ENCODE results near the gene MACROD1. TPM values are rescaled to one million over a fixed set of nuclear protein-coding genes. Genes with fewer than 3 reads are reported as not detected.

MACROD1 gene
- total and polyA plus RNA-seq, 2 experiments from 2014 or later = 21.2 to 29.8 TPM

DNA sequence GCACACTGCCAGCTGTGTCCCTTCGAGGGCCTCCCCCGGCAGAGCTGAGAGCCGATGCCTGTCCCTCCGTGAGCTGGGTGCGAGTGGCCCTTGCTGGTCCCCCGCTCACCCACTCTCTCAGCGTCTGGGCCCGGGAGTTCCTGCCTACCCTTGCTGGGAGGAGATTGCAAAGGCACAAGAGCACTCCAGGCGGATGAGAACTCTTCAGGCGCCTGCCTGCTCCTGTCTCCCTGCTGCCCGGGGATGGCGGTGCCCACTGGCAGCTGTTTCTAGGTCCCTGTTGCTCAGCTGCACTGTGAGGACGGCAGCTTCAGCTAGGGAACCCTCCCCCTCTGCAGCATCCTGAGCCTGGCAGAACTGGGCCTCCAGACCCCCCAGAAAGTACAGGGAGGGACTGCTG, 69.1 kb downstream of the MACROD1 start:
- TF ChIP-seq EZH2 (IDR thresholded peaks at IDR 0.05; ENCODE audit: borderline replicate concordance) (no peak), EZH2phosphoT487 (IDR thresholded peaks at IDR 0.05; ENCODE audit: low read depth, severe bottlenecking, unreplicated experiment) (no peak)
- no peaks in the 10 kb centered on the region for H4K20me1 ChIP-seq (ENCODE audit: insufficient read depth, poor library complexity, severe bottlenecking)
- H3K27ac ChIP-seq = no peak overlapping the region
- no peak overlapping the region for H3K4me2 ChIP-seq
- no peaks in the 10 kb centered on the region for H3K27me3 ChIP-seq
- H3K4me1 ChIP-seq (ENCODE audit: insufficient read depth) = peaks cover 36% of the 10 kb centered on the region
- H3K79me2 ChIP-seq = no peaks in the 10 kb centered on the region
- no peak for DNase-seq (ENCODE audit: low spot score)
- H2AFZ ChIP-seq = no peak overlapping the region
- no peaks in the 10 kb centered on the region for H3K9me3 ChIP-seq (ENCODE audit: low read depth)
- H3K36me3 ChIP-seq (replicated peaks; ENCODE audit: insufficient read depth, low read depth) = no peaks in the 10 kb centered on the region
- no peak overlapping the region for H3K4me3 ChIP-seq
- WGBS (ENCODE audit: low lambda C conversion rate, missing lambda C conversion rate) = 95% methylated on average over 12 of the region's 13 CpGs
- H3K9me2 ChIP-seq (replicated peaks; ENCODE audit: insufficient read depth) = no peaks in the 10 kb centered on the region

DNA sequence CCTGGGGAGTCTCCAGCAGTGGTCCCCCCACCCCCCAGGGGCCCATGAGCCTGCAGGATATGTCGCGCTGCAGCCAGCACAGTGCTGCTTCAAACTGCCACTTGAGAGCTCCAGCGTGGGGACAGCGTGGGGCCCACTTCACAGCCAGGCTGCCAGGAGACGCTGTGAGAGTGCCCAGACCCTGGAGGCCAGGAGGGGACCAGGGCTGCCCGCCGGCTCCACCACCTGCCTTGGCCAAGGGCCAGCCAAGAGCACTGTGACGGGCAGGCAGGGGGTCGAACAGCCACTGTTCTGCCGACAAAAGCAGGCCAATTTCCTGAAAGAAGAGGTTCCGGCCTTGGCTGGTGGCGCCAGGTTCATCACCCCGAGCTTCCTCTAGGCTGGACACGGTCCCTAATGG, 70.0 kb downstream of the MACROD1 start:
- H3K4me2 ChIP-seq = no peak overlapping the region
- no peaks in the 10 kb centered on the region for H3K9me2 ChIP-seq (replicated peaks; ENCODE audit: insufficient read depth)
- DNase-seq (ENCODE audit: low spot score) = no peak
- no peaks in the 10 kb centered on the region for H3K27me3 ChIP-seq
- no peaks in the 10 kb centered on the region for H3K79me2 ChIP-seq
- no peak overlapping the region for H3K4me3 ChIP-seq
- no peak for TF ChIP-seq EZH2 (IDR thresholded peaks at IDR 0.05; ENCODE audit: borderline replicate concordance)
- TF ChIP-seq EZH2phosphoT487 (IDR thresholded peaks at IDR 0.05; ENCODE audit: low read depth, severe bottlenecking, unreplicated experiment) = no peak
- TF ChIP-seq, protein P1, sequence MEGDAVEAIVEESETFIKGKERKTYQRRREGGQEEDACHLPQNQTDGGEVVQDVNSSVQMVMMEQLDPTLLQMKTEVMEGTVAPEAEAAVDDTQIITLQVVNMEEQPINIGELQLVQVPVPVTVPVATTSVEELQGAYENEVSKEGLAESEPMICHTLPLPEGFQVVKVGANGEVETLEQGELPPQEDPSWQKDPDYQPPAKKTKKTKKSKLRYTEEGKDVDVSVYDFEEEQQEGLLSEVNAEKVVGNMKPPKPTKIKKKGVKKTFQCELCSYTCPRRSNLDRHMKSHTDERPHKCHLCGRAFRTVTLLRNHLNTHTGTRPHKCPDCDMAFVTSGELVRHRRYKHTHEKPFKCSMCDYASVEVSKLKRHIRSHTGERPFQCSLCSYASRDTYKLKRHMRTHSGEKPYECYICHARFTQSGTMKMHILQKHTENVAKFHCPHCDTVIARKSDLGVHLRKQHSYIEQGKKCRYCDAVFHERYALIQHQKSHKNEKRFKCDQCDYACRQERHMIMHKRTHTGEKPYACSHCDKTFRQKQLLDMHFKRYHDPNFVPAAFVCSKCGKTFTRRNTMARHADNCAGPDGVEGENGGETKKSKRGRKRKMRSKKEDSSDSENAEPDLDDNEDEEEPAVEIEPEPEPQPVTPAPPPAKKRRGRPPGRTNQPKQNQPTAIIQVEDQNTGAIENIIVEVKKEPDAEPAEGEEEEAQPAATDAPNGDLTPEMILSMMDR (IDR thresholded peaks at IDR 0.05; ENCODE audit: poor library complexity) = no peak
- WGBS (ENCODE audit: low lambda C conversion rate, missing lambda C conversion rate) = 82% methylated on average over 14 of the region's 14 CpGs
- no peaks in the 10 kb centered on the region for H4K20me1 ChIP-seq (ENCODE audit: insufficient read depth, poor library complexity, severe bottlenecking)
- peaks cover 39% of the 10 kb centered on the region for H3K4me1 ChIP-seq (ENCODE audit: insufficient read depth)
- no peaks in the 10 kb centered on the region for H3K36me3 ChIP-seq (replicated peaks; ENCODE audit: insufficient read depth, low read depth)
- peak overlapping the region; percentile 66 for H3K27ac ChIP-seq
- H3K9me3 ChIP-seq (ENCODE audit: low read depth) = no peaks in the 10 kb centered on the region
- H2AFZ ChIP-seq = no peak overlapping the region

DNA sequence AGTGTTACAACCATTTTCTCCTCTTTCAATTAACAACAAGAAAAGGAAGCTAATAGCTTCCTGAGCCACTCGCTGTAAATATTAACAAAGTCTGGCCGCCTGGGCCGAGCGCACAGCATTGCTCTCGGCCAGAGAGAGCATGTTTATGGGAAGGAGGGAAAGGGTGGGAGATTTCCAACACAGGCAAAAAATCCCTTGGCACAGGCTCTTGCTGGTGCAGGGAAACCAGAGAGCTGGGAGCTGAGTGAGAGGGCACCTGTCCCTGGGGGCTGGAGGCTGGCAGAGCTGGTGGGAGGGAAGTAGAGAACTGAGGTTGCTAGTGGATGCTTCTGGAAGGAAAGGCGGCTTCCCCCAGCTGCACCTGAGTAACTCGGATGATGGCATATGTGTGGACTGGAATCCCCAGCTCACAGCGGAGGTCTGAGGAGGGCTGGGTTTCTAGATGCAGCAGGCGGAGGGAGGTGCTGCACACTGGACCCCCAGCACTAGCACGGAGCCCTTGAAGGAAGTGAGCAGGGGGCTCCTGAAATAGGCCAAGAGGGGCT, 70.6 kb downstream of the MACROD1 start:
- Histone ChIP-seq H3K9me3 (ENCODE audit: low read depth) (no peaks in the 10 kb centered on the region), H3K27me3 (no peaks in the 10 kb centered on the region), H3K9me2 (replicated peaks; ENCODE audit: insufficient read depth) (no peaks in the 10 kb centered on the region), H3K79me2 (no peaks in the 10 kb centered on the region), H4K20me1 (ENCODE audit: insufficient read depth, poor library complexity, severe bottlenecking) (no peaks in the 10 kb centered on the region), H3K4me2 (peak overlapping the region; percentile 6), H3K4me3 (no peak overlapping the region), H2AFZ (no peak overlapping the region), H3K4me1 (ENCODE audit: insufficient read depth) (peaks cover 45% of the 10 kb centered on the region), H3K27ac (peak overlapping the region; percentile 66), H3K36me3 (replicated peaks; ENCODE audit: insufficient read depth, low read depth) (no peaks in the 10 kb centered on the region)
- TF ChIP-seq, protein P1 (IDR thresholded peaks at IDR 0.05; ENCODE audit: poor library complexity) = no peak
- no peak for TF ChIP-seq EZH2phosphoT487 (IDR thresholded peaks at IDR 0.05; ENCODE audit: low read depth, severe bottlenecking, unreplicated experiment)
- TF ChIP-seq EZH2 (IDR thresholded peaks at IDR 0.05; ENCODE audit: borderline replicate concordance) = no peak
- DNase-seq (ENCODE audit: low spot score) = no peak
- 69% methylated on average over 10 of the region's 10 CpGs for WGBS (ENCODE audit: low lambda C conversion rate, missing lambda C conversion rate)

DNA sequence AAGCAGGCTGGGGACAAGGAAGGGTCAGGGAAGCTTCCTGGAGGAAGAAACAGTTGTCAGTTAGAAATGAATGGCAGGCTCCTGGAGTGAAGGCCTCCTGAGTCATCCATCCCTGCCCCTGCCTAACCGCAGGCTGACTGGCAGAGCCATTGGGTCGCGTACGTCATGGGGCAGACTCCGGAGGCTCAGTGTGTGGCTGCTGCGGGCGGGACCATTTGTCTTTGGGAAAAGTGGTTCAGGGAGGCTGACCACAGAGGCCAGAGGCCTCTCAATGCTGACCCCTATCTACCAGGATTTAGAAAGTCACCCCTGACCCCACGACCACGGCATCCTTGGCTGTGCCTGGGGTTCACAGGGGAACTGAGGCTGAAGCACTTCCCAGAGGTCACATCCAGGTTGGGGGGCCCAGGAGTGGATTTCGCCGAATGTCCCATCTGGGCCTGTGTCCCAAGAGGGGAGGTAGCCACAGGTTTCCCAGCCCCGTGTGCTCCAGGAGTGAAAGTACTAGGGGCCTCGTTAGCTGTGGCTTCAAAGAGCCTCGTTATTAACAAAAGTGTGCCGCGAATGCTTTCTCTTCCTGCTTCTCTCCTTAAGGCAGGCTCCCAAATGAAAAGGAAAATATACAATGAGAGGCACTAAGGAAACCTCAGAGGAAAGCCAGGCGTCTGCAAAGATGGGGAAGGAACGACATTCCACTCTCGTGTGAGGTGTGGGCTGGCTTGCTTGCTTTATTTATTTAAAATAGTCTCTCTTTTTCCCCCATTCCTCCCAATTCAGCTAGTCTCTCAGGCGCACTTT, 71.3 kb downstream of the MACROD1 start:
- no peaks in the 10 kb centered on the region for H3K9me3 ChIP-seq (ENCODE audit: low read depth)
- no peaks in the 10 kb centered on the region for H3K36me3 ChIP-seq (replicated peaks; ENCODE audit: insufficient read depth, low read depth)
- H4K20me1 ChIP-seq (ENCODE audit: insufficient read depth, poor library complexity, severe bottlenecking) = no peaks in the 10 kb centered on the region
- no peak overlapping the region for H3K4me3 ChIP-seq
- no peak overlapping the region for H2AFZ ChIP-seq
- TF ChIP-seq, protein P1 (IDR thresholded peaks at IDR 0.05; ENCODE audit: poor library complexity) = no peak
- TF ChIP-seq EZH2 (IDR thresholded peaks at IDR 0.05; ENCODE audit: borderline replicate concordance) = no peak
- TF ChIP-seq EZH2phosphoT487 (IDR thresholded peaks at IDR 0.05; ENCODE audit: low read depth, severe bottlenecking, unreplicated experiment) = no peak
- H3K27ac ChIP-seq = peak overlapping the region; percentile 66
- DNase-seq (ENCODE audit: low spot score) = no peak
- H3K27me3 ChIP-seq = no peaks in the 10 kb centered on the region
- WGBS (ENCODE audit: low lambda C conversion rate, missing lambda C conversion rate) = 64% methylated on average over 20 of the region's 20 CpGs
- no peaks in the 10 kb centered on the region for H3K79me2 ChIP-seq
- H3K4me1 ChIP-seq (ENCODE audit: insufficient read depth) = peaks cover 50% of the 10 kb centered on the region
- peak overlapping the region; percentile 27 for H3K4me2 ChIP-seq
- no peaks in the 10 kb centered on the region for H3K9me2 ChIP-seq (replicated peaks; ENCODE audit: insufficient read depth)

Data from hepatocyte (in vitro differentiated cells).